ENCODE data around the gene ZMYM1. TPM values are rescaled to one million over a fixed set of nuclear protein-coding genes. Genes with fewer than 3 reads are reported as not detected.

Gene ZMYM1
- total RNA-seq, 4 donors from 2014 or later = 13.9 to 18.1 (median 14.7) TPM

- no peak for TF ChIP-seq CTCF (IDR thresholded peaks at IDR 0.05; ENCODE audit: low read depth)
Measured at GRCh38 chr1:35085421-35085820, 6.2 kb downstream of the ZMYM1 start.

DNA sequence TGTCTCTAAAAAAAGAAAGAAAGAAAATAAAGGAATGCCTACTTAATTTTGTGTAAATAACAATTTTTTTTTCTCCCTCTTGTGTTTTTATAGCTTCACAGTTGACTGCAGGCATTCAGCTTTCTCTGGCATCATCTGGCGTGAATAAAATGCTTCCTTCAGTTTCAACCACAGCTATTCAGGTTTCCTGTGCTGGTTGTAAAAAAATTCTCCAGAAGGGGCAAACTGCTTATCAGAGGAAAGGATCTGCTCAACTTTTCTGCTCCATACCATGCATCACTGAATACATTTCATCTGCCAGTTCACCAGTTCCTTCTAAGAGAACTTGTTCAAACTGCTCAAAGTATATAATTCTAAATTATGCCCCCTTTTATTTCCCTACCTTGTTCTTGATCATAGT lies 18.0 kb downstream of the ZMYM1 start:
- no peak for TF ChIP-seq CTCF (IDR thresholded peaks at IDR 0.05; ENCODE audit: low read depth)

GRCh38 chr1:35111106-35111505 lies 31.9 kb downstream of the ZMYM1 start:
- no peak for TF ChIP-seq CTCF (IDR thresholded peaks at IDR 0.05; ENCODE audit: low read depth)

DNA sequence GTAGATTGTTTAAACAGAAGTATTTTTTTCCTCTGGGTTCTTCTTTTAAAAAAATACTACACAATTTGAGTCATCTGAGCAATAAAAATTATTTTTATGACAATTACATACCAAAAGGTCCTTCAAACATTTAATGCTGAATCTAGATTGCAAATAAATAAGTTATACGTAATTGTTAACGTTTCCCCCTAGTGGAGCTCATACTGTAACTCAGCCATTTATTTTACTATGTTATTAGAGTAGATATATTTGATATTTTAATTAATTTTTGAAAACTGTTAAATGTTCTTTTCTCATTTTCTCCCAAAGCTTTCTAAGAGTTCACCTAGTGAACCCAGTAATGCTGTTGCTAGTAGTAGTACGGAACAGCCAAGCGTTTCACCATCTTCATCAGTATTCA lies 33.5 kb downstream of the ZMYM1 start:
- no peak for TF ChIP-seq CTCF (IDR thresholded peaks at IDR 0.05; ENCODE audit: low read depth)

DNA sequence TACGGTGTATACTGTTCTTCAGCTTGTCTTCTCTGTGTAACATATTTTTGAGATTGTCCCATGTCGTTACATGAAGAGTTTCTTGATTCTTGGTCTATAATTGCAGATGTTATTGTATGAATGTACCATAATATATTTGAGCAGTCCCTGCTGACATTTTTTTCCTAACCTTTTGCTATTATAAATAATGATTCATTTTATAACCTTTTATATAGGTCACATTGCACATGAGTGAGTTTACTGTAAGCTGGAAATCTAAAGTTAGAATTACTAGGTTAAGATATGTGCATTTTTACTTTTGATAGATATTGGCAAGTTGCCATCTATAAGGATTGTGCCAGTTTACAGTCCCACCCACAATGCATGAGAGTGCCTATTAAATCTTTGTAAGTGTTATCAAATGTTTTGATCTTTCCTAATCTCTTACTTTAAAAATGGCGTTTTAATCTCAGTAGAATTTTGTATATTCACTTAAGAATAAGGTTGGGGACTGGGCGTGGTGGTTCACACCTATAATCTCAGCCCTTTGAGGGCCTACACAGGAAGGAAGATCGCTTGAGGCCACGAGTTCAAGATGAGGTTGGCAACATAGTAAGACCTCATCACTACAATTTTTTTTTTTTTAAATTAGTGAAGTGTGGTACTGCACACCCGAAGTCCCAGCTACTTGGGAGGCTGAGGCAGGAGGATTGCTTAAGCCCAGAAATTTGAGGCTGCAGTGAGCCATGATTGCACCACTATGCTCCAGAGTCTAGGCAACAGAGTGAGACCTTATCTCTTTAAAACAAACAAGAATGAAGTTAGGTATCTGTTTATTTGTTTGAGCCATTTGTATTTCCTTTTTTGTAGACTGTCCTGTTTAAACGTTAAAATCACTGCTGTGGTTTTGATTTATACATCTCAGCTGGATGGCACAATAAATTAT lies 36.5 kb downstream of the ZMYM1 start:
- no peak for TF ChIP-seq CTCF (IDR thresholded peaks at IDR 0.05; ENCODE audit: low read depth)

GRCh38 chr1:35120458-35121133 lies 41.4 kb downstream of the ZMYM1 start:
- no peak for TF ChIP-seq CTCF (IDR thresholded peaks at IDR 0.05; ENCODE audit: low read depth)

DNA sequence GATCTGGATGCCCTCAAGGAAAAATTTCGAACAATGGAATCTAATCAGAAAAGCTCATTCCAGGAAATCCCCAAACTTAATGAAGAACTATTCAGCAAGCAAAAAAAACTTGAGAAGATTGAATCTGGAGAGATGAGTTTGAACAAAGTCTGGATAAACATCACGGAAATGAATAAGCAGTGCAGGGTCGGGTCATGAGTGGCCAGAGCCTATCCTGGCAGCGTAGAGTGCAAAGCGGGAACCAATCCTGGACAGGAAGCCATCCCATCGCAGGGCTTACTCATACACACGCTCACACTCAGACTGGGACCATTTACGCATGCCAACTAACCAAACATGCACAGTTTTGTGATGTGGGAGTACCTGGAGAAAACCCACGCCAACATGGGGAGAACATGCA lies 43.1 kb downstream of the ZMYM1 start:
- TF ChIP-seq CTCF (IDR thresholded peaks at IDR 0.05; ENCODE audit: low read depth) = no peak

Data from subcutaneous adipose tissue (tissue), 4 donors.